ENCODE measurements around the gene CACNA2D3.

CACNA2D3 gene

GRCh38 chr3:54745843-54746242 is 623.5 kb downstream of the CACNA2D3 start:
- DNase-seq (ENCODE audit: low spot score) = no peak

DNA sequence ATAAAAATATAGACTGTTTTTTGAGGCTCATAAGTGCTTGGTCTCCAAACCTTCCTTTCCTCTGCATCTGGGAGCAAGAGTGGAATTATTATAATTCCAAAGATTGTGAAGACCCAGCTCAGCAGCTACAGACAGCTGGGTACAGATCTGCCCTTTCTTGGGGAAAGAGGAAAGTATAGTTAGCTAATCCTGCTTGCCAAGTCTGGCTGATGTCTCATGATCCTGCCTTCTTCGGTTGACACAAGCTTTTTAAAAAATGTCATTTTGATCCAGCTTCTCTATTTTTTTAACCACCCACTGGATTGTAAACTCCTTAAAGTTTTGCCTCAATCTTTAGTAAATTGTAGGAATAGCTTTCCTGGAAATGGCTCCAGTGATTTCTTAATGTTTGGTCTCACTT is 624.4 kb downstream of the CACNA2D3 start:
- DNase-seq (ENCODE audit: low spot score) = no peak

- DNase-seq (ENCODE audit: low spot score) = no peak
Measured at GRCh38 chr3:54755756-54756155, 633.4 kb downstream of the CACNA2D3 start.

DNA sequence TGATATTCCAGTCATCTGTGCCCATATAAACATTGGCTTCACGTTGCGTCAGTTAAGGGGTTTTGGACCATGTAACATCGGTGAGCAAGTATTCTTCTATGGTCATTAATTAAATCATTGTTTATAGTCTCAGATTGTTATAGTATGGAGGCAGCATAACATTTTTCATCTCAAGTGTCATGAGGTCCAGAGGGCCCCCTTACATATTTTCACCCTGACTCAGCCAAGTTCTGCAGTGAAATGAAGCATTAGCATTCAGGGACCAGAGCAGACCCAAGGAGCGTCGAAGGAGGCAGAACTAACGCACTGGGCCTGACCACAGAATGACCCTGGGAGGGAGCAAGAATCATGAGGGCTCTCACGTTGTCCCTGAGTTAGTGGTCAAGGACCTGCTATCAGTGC is 634.0 kb downstream of the CACNA2D3 start:
- DNase-seq (ENCODE audit: low spot score) = peak; percentile 92

DNA sequence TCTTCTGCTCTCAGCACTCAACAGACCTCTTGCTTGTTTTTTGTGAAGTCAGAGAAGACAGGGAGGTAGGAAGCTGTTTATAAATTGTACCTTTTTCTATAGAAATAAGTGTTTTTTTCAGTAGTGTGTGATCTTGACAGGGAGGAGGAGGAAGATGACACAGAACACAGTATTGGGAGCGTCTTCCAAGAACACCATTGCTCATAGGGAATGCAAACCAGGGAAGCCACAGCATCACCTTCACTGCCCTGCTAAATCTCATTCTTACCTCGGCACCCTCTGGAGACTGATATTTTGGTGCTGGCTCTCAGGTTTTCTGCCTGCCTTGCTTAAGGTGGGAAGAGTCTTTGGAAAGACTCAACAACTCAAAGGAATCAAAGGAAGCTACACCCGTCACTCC is 636.1 kb downstream of the CACNA2D3 start:
- no peak for DNase-seq (ENCODE audit: low spot score)

- DNase-seq (ENCODE audit: low spot score) = no peak
Measured at GRCh38 chr3:54759166-54759565, 636.8 kb downstream of the CACNA2D3 start.

- peak; percentile 6 for DNase-seq (ENCODE audit: low spot score)
Measured at GRCh38 chr3:54760201-54760600, 637.8 kb downstream of the CACNA2D3 start.

DNA sequence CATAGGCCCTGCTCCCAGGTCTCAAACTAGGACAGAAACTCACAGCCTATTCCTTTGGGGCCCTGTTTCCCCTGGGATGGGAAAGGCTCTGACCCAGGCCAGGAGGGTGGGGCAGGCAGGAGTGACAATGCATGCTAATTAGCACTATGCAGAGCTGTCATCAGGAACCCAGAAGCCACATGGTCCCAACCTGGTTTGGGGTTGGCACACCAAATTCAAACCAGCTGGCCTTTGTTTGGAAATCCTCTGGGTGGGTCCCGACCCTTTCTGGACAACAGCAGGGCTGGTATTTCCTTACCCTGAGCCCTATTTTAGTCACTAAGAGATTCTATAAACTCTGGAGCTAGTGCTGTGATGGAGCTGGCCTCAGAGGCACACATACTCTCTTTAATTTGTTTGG is 639.3 kb downstream of the CACNA2D3 start:
- no peak for DNase-seq (ENCODE audit: low spot score)

DNA sequence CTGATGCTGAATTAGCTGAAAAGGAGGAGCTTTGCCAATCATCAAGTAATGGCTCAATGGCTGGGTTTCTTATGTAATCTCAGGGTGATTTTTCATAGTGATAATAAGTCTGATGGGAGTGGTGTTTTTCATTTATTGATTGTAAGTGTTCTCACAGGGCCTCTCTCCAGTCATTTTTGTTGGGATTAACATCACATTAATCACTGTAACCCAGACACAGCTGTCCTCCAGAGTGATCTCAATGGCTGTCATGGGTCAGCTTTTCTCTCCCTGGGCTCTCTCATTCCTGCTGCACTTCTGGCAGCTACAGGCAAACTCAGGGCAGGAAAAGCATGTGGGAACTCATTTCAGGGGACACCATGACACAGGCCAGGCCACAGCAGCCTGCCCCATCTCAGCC is 642.6 kb downstream of the CACNA2D3 start:
- no peak for DNase-seq (ENCODE audit: low spot score)

GRCh38 chr3:54771050-54771449 is 648.7 kb downstream of the CACNA2D3 start:
- DNase-seq (ENCODE audit: low spot score) = no peak

- DNase-seq (ENCODE audit: low spot score) = no peak
Measured at GRCh38 chr3:54772051-54772450, 649.7 kb downstream of the CACNA2D3 start.

DNA sequence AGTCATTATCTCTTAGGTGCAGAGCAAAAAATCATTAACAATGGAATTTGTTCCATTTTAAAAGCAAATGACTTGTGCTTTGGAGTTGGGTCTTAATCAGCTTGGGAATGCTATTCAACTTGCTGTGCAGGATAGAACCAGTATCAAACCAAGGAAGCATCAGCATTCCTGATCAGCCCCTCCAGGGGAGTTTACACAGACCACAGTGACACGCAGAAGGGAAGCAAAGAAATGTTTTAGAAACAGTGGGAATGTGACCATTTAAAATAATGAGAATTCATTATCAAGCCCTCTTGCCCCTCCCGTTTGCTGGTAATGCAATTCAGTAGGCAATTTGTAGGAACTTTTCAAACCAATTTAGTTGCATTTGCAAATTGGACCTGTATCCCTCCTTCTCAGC is 650.4 kb downstream of the CACNA2D3 start:
- no peak for DNase-seq (ENCODE audit: low spot score)

DNA sequence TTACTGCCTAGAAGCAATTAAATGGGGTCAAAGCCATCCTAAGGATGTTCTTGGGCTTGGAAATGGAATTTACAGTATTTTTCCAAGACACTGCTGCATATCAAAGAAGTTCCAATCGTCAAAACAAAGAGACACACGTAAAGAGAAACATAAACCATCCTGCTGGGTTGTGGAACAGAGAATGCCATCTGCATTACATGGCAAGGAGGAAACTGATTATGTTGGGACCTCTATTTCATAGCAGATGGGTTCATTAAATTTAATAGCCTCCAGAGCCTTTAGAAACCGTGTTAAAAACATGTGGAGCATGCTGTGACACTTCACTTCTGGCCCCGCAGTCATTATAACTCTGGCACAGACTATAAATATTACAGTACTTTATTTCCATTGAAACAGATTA is 650.9 kb downstream of the CACNA2D3 start:
- DNase-seq (ENCODE audit: low spot score) = no peak

DNA sequence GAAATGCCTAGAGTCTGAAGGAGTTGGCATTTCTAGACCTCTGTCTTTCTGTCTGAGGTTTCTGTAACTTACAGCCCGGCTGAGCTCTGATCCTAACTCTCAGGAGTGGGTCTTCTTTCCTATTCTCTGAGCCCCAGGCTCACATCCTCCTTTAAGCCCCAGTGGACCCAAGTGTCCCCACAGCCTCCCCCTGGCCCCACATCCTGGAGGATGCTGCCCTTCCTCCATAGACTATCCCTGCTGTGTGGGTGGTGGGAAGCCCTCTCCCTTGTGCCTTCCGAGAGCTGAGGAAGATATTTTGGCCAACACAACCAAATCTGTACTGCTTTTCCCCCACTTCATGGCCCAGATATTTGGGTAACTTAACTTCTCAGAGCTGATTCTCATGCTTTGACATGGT is 654.2 kb downstream of the CACNA2D3 start:
- DNase-seq (ENCODE audit: low spot score) = no peak

DNA sequence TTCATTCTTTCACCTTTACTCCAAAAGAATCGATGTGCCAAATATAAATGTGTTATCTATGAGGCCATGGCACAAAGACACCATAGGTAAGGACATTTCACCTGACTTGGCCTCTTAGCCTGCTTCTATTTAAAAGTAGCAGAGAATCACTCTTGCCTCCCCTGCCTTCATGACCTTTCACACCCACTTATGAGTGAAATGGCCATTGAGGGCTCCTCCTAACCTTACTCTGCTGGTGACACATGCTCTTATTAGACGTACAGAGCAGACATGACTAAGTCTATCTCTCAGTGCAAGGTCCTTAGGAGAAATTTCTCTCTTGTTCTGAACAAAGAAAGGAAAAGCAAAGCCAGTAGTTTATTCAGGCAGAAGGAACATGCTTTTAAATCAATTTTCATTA is 654.8 kb downstream of the CACNA2D3 start:
- DNase-seq (ENCODE audit: low spot score) = peak; percentile 19

DNA sequence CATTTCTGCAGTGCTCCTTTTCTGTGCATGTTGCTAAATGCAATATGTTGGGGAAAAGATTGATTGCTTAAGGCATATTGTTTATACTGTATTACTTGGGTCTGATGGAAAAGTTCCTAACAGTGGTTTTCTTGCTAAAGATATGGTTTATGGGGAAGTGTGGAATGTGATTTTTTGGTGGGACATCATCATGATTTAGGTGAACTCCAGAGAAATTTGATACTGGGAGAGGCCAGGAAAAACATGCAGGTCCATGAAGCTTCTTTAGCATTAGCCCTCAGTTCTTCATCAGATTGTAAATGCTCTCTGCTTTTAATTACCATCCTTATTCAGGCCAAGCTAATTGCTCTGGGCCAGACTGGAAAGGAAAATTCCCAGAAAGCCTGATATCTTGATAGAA is 658.0 kb downstream of the CACNA2D3 start:
- no peak for DNase-seq (ENCODE audit: low spot score)

DNA sequence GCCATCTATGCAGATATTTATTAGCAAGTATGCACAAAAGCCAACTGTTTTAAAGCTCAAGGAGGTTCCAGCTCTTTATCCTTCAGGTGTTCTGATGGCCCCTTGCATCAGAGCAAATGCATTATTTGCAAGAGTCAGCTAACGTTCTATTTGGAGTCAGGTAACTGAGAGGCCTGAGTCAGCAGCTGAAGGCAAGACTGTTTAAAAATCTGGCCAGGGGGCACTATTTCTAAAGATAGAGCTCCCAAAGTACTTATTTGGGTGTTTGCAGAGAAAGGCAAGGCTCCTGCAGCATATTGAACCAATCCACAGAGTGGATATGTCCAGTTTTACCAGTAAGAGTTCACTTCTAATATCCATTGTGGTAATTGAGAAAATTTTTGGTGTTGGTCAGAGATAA is 659.4 kb downstream of the CACNA2D3 start:
- no peak for DNase-seq (ENCODE audit: low spot score)

GRCh38 chr3:54783611-54784010 is 661.3 kb downstream of the CACNA2D3 start:
- peak; percentile 66 for DNase-seq (ENCODE audit: low spot score)

GRCh38 chr3:54784021-54784420 is 661.7 kb downstream of the CACNA2D3 start:
- peak; percentile 79 for DNase-seq (ENCODE audit: low spot score)

DNA sequence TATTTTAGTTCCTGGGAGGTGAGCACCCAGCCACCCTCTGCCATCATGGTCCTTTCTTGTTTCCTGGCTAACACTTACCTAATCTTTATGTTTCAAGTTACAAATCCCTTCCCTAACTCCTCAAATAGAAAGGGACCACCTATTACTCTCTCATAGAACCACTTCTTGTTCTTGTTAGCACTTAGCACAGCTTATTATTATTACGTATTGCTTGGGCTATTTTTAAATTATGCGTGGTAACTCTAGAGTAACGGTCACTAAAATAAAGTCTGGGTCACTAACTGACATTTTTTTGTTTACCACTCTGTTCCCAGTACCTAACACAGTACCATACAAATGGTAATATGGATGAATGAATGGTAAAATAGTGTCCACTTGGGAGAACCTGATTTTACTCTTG is 663.6 kb downstream of the CACNA2D3 start:
- no peak for DNase-seq (ENCODE audit: low spot score)

DNA sequence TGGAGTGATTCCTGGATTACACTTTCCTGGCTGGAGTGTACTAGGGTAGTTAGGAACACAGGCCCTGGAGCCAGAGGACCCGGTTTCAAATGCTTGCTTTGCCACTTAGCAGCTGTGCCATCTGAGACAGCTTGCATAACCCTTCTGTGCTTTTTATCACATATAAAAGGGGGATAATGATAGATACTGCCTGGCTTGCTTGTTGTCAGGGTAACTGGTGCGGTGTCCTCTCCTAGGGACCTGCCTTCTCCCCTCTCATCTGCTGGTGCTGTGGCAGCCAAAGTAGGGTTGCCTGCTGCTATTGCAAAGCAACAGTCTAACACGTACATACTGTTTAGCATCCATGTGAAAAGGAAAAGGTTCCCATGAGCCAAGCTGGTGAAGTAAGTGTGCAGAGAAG is 667.7 kb downstream of the CACNA2D3 start:
- no peak for DNase-seq (ENCODE audit: low spot score)

DNA sequence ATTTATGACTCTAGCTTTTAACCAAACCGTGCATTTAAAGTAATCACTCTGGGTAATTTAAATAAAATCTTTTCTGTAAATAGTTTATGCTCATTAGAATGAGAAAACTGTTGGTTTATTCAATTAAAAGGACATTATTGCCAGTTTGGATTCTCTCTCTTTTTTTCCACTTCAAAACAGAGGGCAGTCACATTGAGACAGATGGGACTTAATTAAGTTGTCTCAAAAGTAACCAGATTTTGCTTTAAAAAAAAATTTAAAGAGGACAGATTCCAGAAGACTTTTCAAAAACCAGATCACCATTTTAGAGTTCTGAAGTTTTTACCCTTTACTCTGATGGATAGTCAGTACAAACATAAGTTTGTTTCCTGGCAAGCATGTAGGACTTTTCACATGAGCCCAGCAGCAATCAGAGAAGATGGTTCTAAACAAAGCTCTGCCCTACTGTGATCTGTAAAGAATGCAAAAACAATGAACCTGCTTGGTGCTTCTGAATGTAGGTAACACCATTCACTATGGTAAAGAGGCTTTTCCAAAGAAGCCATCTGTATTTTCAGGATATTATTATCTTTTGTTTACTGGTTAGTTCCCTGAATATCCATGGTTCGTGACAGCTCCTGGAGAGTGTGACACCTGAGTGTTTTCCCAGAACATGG is 669.3 kb downstream of the CACNA2D3 start:
- DNase-seq (ENCODE audit: low spot score) = no peak

DNA sequence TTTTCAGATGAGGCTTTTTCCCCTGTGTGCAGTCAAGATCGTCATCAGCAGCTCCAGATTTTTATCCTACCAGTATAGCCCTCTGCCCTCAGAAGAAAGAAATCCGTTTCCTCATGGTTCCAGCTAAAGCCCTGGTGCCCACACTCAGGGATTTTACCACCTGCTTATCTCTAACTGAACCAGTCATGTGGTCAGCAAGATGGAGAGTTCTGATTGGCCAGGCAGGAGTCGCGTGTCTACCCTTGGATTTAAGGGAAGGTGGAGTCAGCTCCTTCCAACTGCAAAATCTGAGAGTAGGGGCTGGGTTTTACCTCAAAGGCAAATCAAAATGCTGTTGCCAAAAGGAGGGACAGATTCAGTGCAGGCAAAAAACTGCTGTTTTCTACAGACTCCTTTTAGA is 670.2 kb downstream of the CACNA2D3 start:
- no peak for DNase-seq (ENCODE audit: low spot score)

- no peak for DNase-seq (ENCODE audit: low spot score)
Measured at GRCh38 chr3:54793171-54793570, 670.8 kb downstream of the CACNA2D3 start.

- DNase-seq (ENCODE audit: low spot score) = peak; percentile 14
Measured at GRCh38 chr3:54797111-54797510, 674.8 kb downstream of the CACNA2D3 start.
